Measurements from ENCODE around the gene RRAGD.

RRAGD gene

GRCh38 chr6:89412071-89413005 lies at the start of gene RRAGD:
RRAGD (minus strand) TSS chr6:89412273; CDS start chr6:89411993, 280 bp downstream.
- DNase-seq (ENCODE audit: low read depth) = no peak

DNA sequence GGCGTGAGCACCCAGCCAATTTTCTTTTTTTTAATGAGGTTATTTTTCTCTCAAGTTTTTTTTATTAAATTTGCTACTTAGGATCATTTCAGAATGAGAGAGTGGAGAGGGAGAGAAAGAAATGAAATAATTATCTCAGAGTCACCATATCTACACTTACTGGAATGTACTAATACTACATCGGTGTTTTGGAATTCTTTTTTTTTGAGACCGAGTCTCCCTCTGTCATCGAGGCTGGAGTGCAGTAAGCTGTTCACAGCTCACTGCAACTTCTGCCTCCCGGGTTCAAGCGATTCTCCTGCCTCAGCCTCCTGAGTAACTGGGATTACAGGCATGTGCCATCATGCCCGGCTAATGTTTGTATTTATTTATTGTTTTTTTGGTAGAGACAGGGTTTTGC lies 48.6 kb upstream of the RRAGD start:
- no peak for DNase-seq (ENCODE audit: low read depth)

DNA sequence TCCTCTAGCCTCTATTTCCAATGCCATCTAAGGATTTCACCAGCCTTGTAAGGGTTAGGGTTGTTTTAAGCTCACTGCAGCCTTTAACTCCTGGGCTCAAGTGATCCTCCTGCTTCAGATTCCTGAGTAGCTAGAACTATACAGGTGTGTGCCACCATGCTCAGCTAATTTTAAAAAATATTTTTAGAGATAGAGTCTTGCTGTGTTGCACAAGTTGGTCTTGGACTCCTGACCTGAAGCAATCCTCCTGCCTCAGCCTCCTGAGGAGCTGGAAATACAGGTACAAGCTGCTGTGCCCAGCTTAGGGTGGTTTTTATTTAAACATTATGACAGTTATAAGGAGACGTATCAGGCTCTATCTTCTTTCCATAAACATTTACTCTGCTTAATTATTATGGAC lies 47.4 kb upstream of the RRAGD start:
- DNase-seq (ENCODE audit: low read depth) = no peak

GRCh38 chr6:89458704-89459103 lies 46.6 kb upstream of the RRAGD start:
- no peak for DNase-seq (ENCODE audit: low read depth)

GRCh38 chr6:89454300-89454699 lies 42.2 kb upstream of the RRAGD start:
- no peak for DNase-seq (ENCODE audit: low read depth)

DNA sequence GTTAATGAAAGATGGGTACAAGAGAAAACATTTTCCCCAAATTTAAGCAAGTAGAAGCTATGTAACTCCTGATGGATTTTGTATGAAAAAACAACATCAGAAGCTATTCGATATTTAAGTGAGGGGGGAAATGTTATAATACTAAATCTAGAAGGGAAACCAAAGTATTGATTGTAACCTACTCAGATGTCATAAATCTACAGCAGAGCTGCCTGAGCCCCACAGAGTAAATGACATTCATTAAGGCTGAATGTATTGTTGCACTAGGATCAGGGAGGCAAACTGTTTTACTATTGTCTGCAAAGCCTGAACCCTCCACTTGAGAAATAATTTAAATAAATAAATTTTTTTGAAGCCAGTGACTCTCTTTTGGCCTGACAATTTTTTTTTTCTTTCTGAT lies 40.2 kb upstream of the RRAGD start:
- DNase-seq (ENCODE audit: low read depth) = no peak

- DNase-seq (ENCODE audit: low read depth) = no peak
Observed at GRCh38 chr6:89449193-89449592, 37.1 kb upstream of the RRAGD start.

- no peak for DNase-seq (ENCODE audit: low read depth)
Observed at GRCh38 chr6:89443658-89444057, 31.6 kb upstream of the RRAGD start.

DNA sequence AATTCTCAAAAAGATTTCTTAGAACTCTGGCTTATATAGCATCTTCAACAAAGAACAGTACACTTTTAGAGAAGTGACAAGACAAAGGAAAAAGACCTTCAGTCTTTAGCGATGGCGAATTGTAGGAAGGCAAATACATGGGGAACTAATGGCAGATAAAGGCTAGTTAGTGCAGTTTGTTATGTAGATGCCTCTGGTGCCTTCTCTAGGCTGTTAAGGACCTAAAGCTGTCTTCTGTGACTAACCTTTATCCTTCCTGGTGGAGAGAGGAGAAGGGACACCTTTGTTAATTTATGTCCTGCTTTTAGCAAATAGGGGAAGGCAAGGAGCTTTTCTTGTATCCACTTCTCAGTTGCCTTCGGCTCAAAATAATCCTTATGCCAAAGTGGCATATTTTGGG lies 28.1 kb upstream of the RRAGD start:
- no peak for DNase-seq (ENCODE audit: low read depth)

GRCh38 chr6:89439014-89439413 lies 26.9 kb upstream of the RRAGD start:
- no peak for DNase-seq (ENCODE audit: low read depth)

GRCh38 chr6:89438248-89438647 lies 26.2 kb upstream of the RRAGD start:
- no peak for DNase-seq (ENCODE audit: low read depth)

DNA sequence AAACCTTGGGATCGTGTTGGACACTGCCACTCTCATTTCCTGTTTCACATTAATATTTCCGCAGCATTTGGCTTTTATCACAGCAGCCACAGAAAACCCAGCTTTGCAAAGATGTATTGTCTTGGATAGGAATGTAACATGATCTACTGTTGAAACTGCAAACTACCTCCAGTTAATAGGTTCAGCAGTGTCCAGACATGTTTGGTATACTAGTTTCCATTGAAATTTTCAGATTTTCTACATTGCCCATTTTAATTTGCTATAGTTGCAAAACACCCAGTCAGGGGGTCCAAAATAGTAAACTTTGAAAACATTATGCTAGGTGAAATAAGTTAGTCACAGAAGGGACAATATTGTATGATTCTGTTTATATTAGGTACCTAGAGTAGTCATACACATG lies 24.2 kb upstream of the RRAGD start:
- no peak for DNase-seq (ENCODE audit: low read depth)

DNA sequence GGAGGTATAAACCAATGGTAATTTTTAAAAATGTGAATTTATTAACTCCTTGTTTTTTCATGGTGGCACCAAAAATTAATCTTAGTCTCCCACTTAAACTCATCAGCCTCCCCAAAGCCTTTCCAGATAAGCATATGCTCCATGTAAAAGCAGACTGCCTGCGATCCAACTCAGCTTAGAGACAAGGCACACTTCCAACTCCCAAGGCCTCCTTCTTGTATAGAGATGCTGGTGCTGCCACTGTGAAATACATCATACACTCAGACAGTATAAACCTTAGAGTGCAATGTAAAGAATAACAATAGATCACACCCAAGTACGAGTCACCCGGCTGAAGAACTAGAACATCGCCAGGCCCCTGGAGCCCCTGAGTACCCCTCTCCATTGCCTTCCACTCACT lies 22.9 kb upstream of the RRAGD start:
- no peak for DNase-seq (ENCODE audit: low read depth)

DNA sequence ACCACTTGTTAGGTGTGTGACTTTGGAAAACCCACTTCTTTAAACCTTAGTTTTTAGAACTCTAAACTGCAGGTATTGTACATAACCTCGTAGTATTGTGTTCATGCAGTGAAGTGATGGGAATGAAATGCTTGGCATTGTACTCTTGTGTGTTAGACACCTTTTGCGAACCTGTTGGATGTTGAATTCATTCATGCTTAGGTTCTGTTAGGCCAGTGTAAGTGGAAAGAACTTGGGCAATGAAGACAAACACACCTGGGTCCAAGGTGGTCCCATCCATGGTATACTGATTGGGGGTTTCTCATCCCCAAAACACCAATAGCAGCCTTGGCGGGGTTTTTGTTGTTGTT lies 22.1 kb upstream of the RRAGD start:
- no peak for DNase-seq (ENCODE audit: low read depth)

DNA sequence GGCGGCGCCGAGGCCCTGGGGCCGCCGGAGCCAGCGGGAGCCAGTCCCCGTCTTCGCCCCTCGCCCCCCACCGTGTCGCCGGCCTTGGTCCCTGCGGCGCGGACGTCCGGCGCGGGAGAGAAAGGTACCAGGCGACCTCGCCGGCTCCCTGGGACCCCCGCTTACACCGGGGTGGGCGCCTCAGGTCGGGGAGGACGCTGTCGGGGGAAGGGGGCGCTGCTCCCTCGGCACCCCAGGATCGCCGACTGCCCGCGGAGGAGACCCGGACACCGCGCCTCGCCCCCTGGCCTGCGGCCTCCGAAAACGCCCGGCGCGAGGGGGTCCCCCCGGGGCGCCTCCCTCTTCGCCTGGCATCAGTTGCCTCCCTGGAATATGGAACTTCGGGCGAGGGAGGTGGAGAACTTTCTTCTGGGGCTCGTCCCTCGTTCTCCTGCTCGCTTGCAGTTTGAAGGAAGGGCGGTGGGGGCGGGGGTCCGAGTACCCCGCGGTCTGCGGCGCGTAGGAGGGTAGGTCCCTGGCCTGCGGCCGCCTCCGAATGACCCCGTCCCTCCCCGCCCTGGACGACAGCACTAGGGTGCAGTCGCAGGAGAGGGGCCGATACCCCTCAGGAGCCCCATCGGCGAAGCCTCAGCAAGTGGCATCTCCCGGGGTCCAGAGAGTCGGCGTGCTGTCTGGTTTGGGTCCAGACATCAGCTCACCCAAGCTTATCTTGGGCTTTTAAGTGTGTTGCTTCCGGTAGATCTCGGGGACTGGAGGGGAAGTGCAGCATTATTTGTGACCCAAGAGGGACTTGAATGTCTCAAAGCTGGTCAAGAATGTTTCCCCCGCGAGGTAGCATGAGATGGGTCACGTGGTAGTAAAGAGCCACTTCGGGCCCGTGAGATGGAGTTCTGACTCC lies 21.4 kb upstream of the RRAGD start:
- no peak for DNase-seq (ENCODE audit: low read depth)

GRCh38 chr6:89432875-89433251 lies 20.8 kb upstream of the RRAGD start, which contains the start of gene ANKRD6:
ANKRD6 (plus strand) TSS chr6:89433152; CDS start chr6:89566977, 133,825 bp downstream.
- DNase-seq (ENCODE audit: low read depth) = no peak

DNA sequence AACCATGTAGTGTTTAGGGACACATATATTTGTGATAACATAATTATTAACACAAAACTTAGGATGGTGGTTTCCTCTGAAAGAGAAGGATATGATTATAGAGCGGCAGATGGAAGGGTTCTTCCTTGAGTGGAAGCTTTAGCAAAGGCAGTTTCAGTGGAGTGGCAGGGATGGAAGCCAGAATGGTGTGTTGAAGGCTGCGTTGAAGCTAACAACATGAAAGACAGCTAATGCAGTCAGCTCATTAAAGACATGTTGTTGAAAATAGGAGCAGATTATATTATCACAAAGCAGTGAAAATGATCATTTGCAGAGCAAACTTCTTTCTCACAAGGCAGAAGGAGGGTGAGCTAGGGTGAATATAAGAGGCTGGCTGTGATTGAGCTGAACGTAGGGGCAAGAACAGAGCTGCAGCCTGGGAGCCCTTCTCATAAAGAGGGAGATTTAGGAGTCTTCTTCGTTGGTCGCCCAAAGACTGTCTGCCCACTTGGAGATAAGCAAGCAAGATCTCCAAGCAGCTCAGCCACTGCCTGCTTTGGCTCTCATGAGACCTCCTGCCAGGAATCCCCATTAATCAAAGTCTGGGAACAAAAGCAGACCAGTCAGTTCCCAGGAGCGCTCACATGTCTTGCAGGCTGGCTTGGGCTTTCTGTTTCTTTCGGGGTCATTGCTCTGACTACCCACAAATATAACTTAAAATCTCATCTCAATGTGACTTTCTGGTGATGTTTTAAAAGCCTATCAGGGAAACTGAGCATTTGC lies 18.3 kb upstream of the RRAGD start:
- no peak for DNase-seq (ENCODE audit: low read depth)

- no peak for DNase-seq (ENCODE audit: low read depth)
Observed at GRCh38 chr6:89416796-89417195, 4.7 kb upstream of the RRAGD start.

DNA sequence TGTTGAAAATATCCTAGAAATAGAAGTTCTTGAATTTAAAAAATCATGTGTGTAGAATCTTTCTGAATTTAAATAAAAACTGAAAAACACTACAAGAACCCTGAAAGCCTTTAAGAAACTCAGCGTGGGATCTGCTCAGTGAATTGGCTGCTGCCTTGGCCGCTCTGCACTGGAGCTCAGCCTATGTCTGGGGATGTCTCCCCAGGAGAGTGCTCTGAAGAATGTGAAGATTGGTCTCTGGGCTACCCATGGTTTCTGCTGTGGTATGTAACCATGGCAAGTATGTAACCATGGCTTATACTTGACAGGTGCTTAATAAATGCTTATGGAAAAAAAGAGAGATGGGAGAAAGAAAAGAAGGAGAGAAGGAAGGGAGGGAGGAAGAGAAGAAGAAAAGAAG lies 3.1 kb upstream of the RRAGD start:
- DNase-seq (ENCODE audit: low read depth) = no peak

GRCh38 chr6:89414215-89414614 lies 2.1 kb upstream of the RRAGD start:
- no peak for DNase-seq (ENCODE audit: low read depth)

DNA sequence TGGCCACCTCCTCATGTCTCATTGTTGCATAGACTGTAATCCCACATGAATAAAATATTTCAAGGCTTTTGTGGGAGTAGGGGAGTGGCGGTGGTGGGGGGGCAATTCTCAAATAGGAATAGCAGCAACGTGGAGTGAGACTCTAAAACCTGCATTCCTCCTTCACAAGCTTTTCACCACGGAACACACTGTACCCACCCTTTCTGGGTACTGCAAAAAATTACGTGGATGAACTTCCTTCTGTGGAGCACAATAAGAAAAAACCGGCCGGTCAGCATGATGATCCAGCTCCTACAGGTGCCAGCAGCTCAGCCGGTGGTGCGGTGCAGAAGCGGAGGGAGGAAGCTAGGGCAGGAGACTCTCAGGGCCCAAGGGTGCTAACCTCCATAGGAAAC lies 930 bp upstream of the RRAGD start:
- no peak for DNase-seq (ENCODE audit: low read depth)
